ENCODE measurements around the gene SMIM13.

DNA sequence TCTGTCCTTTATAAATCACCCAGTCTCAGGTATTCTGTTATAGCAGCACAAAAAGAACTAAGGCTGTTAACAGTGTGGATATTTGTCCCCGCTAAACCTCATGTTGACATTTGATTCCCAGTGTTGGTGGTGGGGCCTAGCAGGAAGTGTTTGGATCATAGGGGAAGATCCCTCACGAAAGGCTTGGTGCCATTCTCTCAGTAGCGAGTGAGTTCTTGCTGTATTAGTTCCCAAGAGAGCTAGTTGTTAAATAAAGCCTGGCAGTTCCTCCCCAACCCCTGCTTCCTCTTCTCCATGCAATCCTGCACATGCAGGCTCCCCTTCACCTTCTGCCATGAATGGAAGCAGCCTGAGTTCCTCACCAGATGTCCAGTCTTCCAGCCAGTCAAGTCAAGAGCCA lies 47.7 kb downstream of the SMIM13 start:
- TF ChIP-seq, protein P1, sequence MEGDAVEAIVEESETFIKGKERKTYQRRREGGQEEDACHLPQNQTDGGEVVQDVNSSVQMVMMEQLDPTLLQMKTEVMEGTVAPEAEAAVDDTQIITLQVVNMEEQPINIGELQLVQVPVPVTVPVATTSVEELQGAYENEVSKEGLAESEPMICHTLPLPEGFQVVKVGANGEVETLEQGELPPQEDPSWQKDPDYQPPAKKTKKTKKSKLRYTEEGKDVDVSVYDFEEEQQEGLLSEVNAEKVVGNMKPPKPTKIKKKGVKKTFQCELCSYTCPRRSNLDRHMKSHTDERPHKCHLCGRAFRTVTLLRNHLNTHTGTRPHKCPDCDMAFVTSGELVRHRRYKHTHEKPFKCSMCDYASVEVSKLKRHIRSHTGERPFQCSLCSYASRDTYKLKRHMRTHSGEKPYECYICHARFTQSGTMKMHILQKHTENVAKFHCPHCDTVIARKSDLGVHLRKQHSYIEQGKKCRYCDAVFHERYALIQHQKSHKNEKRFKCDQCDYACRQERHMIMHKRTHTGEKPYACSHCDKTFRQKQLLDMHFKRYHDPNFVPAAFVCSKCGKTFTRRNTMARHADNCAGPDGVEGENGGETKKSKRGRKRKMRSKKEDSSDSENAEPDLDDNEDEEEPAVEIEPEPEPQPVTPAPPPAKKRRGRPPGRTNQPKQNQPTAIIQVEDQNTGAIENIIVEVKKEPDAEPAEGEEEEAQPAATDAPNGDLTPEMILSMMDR (IDR thresholded peaks at IDR 0.05): no peak
- no peak for TF ChIP-seq POLR2AphosphoS5 (IDR thresholded peaks at IDR 0.05)
